ENCODE measurements around the gene CNTN4.

Gene CNTN4

DNA sequence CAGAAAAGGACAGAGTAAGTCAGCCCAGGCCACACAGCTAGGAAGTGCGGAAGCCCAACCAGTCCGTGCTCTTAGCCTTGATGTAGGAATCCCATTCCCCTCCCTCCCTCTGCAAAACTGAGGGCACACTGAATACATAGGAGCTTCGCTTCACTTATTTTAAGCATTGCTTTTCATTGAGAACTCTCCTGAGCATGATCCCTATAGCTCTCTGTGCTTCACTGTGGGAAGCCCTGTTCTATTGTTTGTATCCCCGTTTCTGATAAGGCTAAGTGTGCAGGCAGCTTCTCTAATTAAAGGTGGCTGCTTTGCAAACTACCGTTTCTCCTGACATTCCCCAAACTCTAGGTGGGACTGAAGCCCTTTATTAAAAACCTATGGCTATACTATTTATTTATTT lies 981.6 kb downstream of the CNTN4 start:
- no peak for DNase-seq

DNA sequence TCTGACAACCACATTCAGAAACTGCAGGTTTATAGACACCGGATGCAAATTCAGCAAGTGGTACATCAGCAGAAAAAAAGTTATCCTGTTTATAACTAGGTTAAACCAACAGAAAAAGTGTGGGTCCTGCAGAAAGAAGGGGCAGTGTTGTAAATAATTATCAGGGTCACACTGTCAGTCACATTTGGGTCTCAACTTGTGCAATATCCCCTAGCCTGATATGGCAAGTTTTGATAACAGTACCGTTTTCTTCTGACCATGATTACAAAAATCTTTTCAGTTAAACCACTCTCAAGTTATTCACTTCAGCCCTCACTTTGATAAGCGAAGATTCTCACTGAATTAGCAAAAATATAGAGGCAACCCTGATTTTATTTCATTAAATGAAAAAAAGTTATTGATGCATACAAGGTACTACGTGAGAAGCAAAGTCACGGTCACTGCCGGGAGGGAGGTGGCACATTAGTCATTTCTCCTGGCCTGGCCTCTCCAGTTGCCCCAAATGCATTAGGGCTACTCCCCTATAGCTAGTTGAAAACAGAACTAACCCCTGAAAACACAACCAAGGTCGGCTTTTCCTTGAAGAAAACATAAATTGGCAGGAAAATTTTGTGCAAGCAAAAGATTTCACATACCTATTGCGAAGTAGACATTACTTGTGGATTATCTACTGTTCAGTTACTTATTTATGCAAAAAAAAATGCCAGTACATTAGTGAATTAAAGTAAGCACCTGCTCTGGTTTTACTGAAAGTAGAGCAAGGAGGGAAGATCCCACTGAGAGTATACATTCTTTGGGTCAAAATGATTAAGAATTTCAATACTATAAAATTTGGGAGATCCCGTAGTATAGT lies 982.9 kb downstream of the CNTN4 start:
- DNase-seq, result no peak

DNA sequence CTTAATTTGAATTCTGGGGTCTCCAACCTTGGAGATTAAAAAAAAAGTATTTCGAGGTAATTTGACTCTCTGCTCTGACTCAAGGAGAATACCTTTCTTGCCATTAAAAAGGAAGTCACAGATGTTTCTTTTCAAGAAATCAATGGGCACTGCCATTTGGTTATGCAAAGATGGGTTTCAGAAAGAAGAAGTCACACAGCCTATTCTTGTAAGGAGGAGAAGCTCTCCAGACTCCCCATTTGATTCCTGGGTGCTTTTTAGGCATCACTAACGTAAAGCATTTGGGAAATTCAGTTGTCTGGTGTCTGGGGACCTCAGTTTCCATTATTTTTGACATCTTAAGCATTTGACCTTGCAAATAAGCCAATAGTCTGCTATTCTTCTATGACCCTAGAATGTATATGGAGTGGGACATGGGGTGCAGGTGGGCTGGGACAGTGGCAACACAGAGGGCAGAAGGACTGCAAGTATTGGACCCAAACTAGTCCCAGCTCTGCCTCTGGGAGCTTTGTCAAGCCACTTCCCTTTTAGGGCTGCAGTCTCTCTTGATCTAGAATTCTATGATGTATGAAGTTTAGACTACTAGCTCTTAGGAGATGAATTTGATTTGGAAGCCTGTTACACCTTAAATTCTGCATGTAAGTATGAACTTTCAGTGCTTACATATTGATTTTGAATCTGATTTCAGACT lies 983.7 kb downstream of the CNTN4 start:
- no peak for DNase-seq

DNA sequence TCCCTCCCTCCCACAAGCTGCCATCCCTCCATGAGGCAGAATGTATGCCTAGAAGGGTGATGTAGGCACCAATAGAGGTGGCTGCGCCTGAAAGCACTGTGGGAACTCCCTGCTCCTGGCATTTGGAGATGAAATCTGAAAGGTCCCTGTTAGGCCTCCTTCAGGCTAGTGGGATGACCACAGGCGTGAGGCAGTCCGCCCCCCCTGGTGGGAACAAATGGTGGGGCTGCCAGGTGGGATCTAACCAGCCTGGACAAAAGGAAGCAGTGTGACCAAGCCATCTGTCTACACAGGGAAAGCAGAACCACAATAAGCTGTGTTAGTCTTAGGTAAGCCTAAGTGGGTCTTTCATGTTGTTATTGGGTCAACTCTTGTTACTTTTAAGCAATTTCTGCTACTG lies 986.2 kb downstream of the CNTN4 start:
- DNase-seq, result no peak

DNA sequence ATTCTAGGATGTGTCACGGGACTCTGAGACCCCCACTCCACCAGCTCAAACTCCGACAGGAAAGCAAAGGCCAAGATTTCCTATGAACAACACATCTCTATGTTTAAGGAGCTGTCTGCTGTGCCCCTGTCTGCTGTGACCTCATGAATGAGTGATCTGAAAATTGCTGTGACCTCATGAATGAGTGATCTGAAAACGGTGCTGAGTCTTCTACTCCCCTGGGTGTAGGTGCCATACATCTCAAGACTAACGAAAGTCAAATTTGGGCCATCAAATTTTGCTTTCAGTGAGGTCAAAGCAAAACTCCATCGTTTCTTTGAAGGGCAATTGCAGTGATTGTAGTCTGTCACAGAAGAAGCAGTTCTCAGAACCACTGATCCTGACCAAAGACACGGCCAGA lies 987.1 kb downstream of the CNTN4 start:
- DNase-seq, result no peak

DNA sequence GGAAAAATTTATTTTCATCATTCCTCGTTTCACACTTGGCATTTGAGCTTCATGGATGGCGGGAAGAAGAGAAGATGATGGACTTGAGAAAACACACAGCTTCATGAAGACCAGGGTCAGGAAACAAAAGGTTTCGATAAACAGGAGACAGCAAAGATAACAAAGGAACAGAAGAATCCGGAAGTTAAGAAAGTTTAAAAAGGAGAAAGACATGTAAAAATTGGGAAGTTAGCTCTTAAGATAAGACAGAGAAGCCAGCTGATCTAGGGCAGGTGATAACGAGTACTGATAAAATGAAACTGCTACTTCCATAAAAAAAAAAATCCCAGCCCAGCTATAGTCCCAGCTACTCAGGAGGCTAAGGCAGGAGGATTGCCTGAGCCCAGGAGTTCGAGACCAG lies 987.6 kb downstream of the CNTN4 start:
- DNase-seq, result no peak

DNA sequence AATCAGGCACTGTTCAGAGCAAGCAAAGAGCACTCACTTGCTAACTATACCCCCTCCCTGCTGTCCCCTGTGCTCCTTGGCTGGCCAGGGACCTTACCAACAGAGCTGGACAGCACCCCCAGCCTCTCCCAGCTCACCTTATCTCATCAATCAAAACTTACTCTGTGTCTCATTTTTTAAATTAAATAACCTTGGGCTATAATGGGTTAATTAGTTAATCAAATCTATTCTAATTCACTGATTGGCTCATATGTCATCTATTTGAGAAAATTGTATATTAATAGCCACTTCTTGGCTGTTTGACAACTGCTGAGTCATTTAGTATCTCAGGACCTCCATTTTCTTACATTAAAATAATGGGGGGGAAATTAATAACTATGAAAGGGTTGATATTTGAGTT lies 988.6 kb downstream of the CNTN4 start:
- no peak for DNase-seq

DNA sequence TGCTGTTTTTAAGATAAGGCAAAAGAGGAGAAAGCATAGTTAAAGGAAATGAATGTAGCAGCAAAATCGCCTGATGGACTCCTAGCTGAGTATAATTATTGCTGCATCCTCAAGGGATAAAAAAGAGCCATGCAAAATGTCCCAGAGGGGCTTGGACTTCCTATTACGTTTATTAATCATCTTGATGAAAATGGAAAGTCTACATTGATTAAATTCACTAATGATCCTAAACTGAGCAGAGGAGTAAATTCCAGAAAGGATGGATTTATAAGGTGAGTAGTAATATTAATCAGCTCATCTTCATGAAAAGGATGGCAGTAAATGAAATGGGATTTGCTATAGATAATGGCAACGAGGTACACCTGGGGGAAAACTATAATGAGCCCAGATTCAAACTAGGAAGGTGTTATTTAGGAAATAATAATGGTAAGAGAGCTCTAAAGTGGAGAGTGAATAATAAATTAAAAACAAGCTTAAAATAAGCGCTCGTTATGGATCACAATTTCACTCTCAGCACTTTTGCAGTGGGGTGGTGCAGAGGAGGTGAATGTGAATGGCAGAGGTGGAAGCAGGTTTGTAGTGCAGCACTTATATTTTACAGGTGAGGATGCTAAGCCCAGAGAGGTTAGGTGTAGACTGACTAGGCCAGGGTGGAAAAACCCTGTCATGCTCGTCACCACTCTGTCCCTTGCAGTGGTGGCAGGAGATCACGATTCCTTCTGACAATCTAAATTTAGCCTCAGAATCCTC lies 989.2 kb downstream of the CNTN4 start:
- no peak for DNase-seq

DNA sequence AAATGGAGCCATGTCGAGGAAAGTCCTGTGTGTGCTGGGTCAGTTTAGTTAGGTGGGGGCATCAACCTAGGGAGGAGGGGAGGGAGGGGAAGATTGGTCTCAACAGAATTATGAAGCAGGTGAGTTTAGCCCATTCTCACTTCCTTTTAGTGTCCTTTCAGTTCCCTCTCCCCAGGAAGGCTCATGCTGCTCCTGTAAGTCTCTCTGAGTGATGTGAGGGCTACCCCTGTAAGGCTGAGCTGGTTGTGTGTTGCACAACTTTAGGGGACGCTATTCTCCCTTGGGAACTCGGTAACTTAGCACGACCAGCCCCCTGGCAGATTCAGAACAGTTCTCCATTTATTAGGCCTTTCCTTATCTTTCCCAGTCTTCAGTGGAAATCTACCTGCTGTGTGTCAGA lies 990.4 kb downstream of the CNTN4 start:
- DNase-seq, result no peak

DNA sequence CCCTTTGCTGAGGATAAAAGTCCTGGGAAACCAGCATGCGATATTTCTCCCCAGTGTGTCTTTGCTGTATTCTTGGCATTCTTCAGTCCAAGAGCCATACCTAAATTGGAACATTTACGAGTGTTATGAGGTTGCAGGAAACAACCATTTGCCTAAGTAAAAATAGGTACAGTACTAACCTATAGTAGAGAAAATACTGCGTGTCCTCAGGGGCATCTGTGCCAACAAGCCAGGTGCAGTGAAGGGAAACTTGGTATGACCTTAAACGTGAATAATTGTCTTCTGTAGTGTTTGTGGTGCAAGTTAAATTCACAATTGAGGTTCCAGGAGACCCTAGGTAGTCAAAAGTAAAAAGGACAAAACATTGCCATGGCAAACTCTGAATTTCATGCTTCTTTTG lies 999.3 kb downstream of the CNTN4 start:
- DNase-seq, result no peak

DNA sequence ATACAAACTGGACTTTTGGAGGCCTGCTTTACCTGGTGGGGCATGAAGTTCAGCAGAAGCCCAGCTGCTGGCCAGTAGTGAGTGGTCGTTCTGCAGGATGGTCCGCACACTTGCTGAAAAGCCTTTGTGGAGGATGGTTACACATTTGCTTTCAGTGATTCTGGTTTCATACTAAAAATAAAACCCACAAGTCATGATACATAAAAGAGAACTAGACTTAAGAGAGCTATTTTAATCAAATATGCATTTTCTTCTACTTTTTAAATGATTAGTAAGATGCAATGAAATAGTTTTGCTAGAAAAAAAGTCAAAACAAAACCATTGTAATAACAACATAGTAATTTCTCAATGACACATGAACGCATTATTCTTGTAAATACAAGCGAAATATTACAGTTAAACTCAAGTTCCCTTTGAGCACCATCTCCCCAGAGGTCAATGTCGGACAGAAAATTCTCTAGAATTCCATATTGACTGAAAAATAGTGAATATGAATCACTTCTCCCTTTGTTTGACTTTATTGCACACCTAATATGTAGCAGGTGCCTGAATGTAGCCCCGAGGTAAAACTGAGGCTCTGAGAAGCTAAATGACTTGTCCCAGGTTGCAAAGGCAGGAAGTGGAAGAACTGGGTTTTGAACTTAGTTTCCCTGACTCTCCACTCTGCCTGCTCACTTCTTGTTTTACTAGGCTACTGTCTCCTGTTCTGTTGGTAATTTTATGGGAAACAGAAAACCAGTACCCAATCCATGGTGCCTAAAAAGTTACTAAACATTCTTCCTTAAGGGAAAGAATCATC lies 1003.2 kb downstream of the CNTN4 start:
- DNase-seq, result no peak

DNA sequence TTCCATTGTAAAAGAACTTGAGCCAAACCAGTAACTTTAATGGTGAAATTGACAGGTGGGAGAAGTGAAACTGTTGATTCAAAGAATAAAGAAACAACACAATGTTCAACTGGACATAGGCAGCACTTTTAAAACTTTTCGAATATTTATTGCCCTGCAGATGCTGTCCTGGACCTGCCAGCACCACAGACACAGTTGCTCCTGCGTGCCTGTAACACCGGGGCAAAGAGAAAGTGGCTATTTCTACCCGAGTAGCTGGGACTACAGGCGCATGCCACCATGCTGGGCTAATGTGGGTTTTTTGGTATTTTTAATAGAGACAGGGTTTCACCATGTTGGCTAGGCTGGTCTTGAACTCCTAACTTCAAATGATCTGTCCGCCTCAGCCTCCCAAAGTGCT lies 1004.1 kb downstream of the CNTN4 start:
- no peak for DNase-seq

DNA sequence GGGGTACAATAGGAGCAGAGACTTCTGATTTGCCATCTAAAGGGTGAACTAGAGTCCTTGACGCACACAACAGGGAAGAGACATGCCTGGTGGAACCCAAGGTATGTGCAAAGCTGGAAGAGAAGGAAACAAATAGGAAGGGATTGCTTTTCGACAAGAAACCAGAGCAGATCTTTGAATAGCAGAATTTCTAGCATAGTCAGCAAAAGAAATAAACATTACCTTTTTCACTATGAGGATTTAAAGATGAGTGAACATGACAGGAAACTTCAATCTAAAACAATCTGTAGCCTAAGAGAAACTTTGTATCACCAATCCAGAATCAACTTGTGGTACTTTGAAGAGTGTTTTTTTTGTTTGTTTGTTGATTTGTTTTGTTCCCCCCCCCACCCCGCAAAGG lies 1006.6 kb downstream of the CNTN4 start:
- DNase-seq, result no peak

DNA sequence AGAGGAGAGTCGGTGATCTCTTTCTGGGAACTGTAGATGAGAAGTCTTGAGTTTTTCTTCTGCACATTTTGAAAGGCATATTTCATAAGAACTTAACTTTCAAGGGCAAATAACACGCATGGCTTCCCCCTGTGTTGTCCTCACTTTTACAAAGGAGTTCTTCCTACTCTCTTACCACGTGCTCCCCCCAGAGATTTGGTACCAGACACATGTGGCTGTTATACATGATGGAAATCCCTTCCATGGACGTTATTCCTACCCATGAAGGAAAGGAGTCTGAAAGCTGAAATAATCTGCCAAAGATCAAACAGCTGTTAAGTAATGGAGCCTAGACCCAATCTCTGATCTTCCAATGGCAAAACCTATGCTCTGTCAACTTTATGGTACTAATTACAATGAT lies 1007.1 kb downstream of the CNTN4 start:
- DNase-seq, result no peak

DNA sequence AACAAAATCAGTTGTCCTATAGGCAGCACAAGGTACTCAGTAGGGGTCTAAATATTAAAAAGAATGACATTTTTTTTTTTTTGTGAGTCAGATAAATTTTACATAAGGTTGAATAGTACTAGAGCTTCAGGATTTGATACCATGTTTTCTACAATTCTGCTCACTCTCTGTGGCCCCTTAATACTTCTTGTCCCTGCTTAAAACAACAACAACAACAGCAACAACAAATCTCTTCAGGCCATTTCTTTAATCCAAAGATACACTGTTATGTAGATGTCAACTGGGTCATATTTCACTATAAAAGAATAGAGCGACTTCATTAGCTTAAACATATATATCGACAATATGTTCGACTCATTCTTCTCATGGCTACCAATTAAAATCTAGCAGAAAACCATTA lies 1008.5 kb downstream of the CNTN4 start:
- DNase-seq, result no peak

Data from NCI-H226 (cell line).